GM12878 (cell line): ENCODE results near the gene PRSS57. TPM values are rescaled to one million over a fixed set of nuclear protein-coding genes. Genes with fewer than 3 reads are reported as not detected.
A peak's percentile ranks its signal among the peaks of the same experiment; 100 is the strongest.

ENCODE experiments used
- ATAC-seq: fragments of 200-7000 bp; cut with Tn5 transposase; 3 replicates; pipeline ENCODE4 v1.9.1; 2020; ENCODE audit warnings: mild to moderate bottlenecking, moderate library complexity
- BruUV-seq: library from RNA; stranded (reverse); fragments of 400-500 nt; replicated peaks from 2 replicates; lab custom pipeline; 2021; lab: Mats Ljungman, UMichigan
- CTCF ChIA-PET: fragments of 300-600 bp; sonication (Branson Sonifier 250); formaldehyde crosslinking; extraction: SDS; loops from one replicate; lab custom pipeline; 2021; ENCODE audit warnings: inconsistent platforms; lab: Yijun Ruan, JAX
- POLR2A ChIA-PET: fragments of 350-600 bp; formaldehyde crosslinking; extraction: SDS; loops from one replicate; lab custom pipeline; 2021; ENCODE audit warnings: inconsistent platforms; lab: Charles Lee
- RAD21 ChIA-PET: fragments of 300-600 bp; sonication (Branson Sonifier 250); formaldehyde crosslinking; loops from one replicate; lab custom pipeline; 2023; ENCODE audit warnings: antibody characterized with exemption; ENCODE audit not compliant: unreplicated experiment; lab: Charles Lee
- SMC1A ChIA-PET: fragments of 300-600 bp; sonication (Branson Sonifier 250); formaldehyde crosslinking; loops from one replicate; lab custom pipeline; 2023; ENCODE audit not compliant: unreplicated experiment, uncharacterized antibody; lab: Charles Lee
- DNase-seq: peaks from one replicate; pipeline ENCODE4 v3.0.0-alpha.2; 2011; ENCODE audit warnings: low read depth, low spot score
- FAIRE-seq: peaks from 3 replicates; lab custom pipeline; 2011; peaks lifted over from hg19 to GRCh38; lab: Jason Lieb, UNC
- H2AFZ ChIP-seq: 2 replicates; pipeline ENCODE4 v1.6.0; 2011; ENCODE audit warnings: low read depth, low read length, control low read depth; ENCODE audit not compliant: control insufficient read depth
- H3K27ac ChIP-seq: 2 replicates; pipeline ENCODE4 v1.5.1; 2011; ENCODE audit warnings: control low read depth; ENCODE audit not compliant: control insufficient read depth, insufficient read depth
- H3K27me3 ChIP-seq, 2 experiments: replicated peaks in 1 of 2; 2 replicates each; pipeline versions ENCODE4 v1.6.0 to v1.6.1; 2011; ENCODE audit warnings: low read length in 1 of 2; ENCODE audit not compliant: control insufficient read depth in 2 of 2, insufficient read depth in 2 of 2
- H3K36me3 ChIP-seq, 2 experiments: 2 replicates each; pipeline ENCODE4 v1.5.1; 2011; ENCODE audit warnings: low read length in 1 of 2; ENCODE audit not compliant: control insufficient read depth in 2 of 2, insufficient read depth in 2 of 2
- H3K4me1 ChIP-seq: 2 replicates; pipeline ENCODE4 v1.6.1; 2011; ENCODE audit warnings: mild to moderate bottlenecking, low read length, moderate library complexity, mixed read lengths; ENCODE audit not compliant: control insufficient read depth, insufficient read depth
- H3K4me2 ChIP-seq: 2 replicates; pipeline ENCODE4 v1.6.0; 2011; ENCODE audit warnings: control low read depth; ENCODE audit not compliant: control insufficient read depth, insufficient read depth
- H3K4me3 ChIP-seq: fragments of 200-600 bp; sonication (generic); 2 replicates; pipeline ENCODE4 v1.5.1; 2016
- H3K79me2 ChIP-seq: 2 replicates; pipeline ENCODE4 v1.6.0; 2011; ENCODE audit warnings: low read length; ENCODE audit not compliant: control insufficient read depth, insufficient read depth
- H3K9ac ChIP-seq: 2 replicates; pipeline ENCODE4 v1.8.0; 2011; ENCODE audit warnings: low read length, control low read depth, mixed read lengths; ENCODE audit not compliant: control insufficient read depth, insufficient read depth
- H3K9me3 ChIP-seq: replicated peaks from 3 replicates; pipeline ENCODE4 v1.5.1; 2011; ENCODE audit warnings: mild to moderate bottlenecking, low read length; ENCODE audit not compliant: control insufficient read depth, insufficient read depth
- H4K20me1 ChIP-seq: 2 replicates; pipeline ENCODE4 v1.6.0; 2011; ENCODE audit not compliant: control insufficient read depth, insufficient read depth
- EP300 ChIP-seq, 2 experiments: fragments of 150-350 bp in 1 of 2; IDR thresholded peaks; 2 replicates each; pipeline ENCODE4 v1.6.1; 2011 to 2012; ENCODE audit warnings: low read depth in 2 of 2, low read length in 2 of 2, borderline replicate concordance in 1 of 2, improper control_type of control experiment in 1 of 2, inconsistent platforms in 1 of 2; ENCODE audit not compliant: control insufficient read depth in 1 of 2
- NRF1 ChIP-seq: conservative IDR thresholded peaks from 2 replicates; pipeline ENCODE4 v1.6.1; 2011; ENCODE audit warnings: mild to moderate bottlenecking, low read depth, low read length, improper control_type of control experiment
- POLR2A ChIP-seq: IDR thresholded peaks from 2 replicates; pipeline ENCODE4 v1.6.1; 2011; ENCODE audit warnings: low read depth, mild to moderate bottlenecking, low read length
- WGBS: methylation state at CpG from one replicate; pipeline ENCODE4 v1.1.6; 2016; ENCODE audit warnings: low lambda C conversion rate; ENCODE audit not compliant: insufficient replicate concordance, insufficient coverage; ENCODE audit errors: missing lambda C conversion rate; 5-methylcytosine and 5-hydroxymethylcytosine counted together
- in situ Hi-C: fragments of 300-500 bp; cut with MboI; formaldehyde crosslinking; loops from 9 replicates; pipeline ENCODE4 v1.14.3; 2018; ENCODE audit warnings: mixed read lengths
- intact Hi-C: fragments of 100-400 bp; cut with micrococcal nuclease; formaldehyde crosslinking; loops from one replicate; pipeline ENCODE4 v1.14.2; 2022; ENCODE audit not compliant: unreplicated experiment
- polyA plus RNA-seq, 11 experiments: library from polyadenylated mRNA; depleted of rRNA in 4 of 11; unstranded in 6 of 11; stranded (reverse) in 5 of 11; fragments of >200 nt; fragmentation: Nextera tagmentation in 4 of 11; fragmentation: Illumina TruSeq in 1 of 11; extraction: Ambion mirVana in 4 of 11; extraction: Trizol in 1 of 11; gene quantifications; 1 replicate in 1 of 11; 2 replicates in 10 of 11; pipeline versions ENCODE4 v1.2.1 to v1.2.3, GENCODE V29; 2011 to 2016; ENCODE audit warnings: inconsistent platforms in 2 of 11, missing spikeins in 2 of 11, low read depth in 1 of 11
- total RNA-seq, 4 experiments: library from RNA; depleted of rRNA in 3 of 4; stranded (reverse); fragments of >200 nt in 3 of 4; fragmentation: Illumina TruSeq in 1 of 4; extraction: Trizol in 1 of 4; gene quantifications; 2 replicates each; pipeline versions ENCODE4 v1.2.1 to v1.2.3, GENCODE V29; 2013 to 2021
- TF ChIP-seq, protein P1 (sequence below): IDR thresholded peaks from 2 replicates; pipeline ENCODE4 v1.6.1; 2012; ENCODE audit warnings: mild to moderate bottlenecking, low read depth, low read length

The PRSS57 gene
- total and polyA plus RNA-seq, 10 of the 15 experiments (the other 5 are each of a cell fraction or from before 2014, with no cell fraction given) = not detected

DNA sequence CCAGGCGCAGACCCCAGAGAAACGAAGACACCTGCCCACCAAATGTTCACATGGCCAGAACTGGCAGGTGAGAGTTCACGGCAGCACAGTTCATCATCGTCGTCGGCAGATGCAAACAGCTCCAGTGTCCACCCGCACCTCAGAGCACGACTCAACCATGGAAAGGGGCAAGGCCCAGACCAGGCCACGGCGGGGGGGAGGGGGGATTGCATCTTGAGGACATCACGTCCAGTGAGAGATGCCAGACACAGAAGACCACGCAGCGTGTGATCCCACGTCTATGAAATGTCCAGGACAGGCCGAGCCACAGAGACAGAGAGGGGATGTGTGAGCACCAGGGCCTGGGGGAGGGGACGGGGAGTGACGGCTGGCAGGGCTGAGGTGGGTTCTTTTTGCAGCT lies 39.6 kb downstream of the PRSS57 start:
- Histone ChIP-seq H3K9ac (no peak overlapping the region), H3K4me3 (no peak overlapping the region), H3K27ac (no peak overlapping the region), H3K79me2 (peaks cover 77% of the 10 kb centered on the region), H3K27me3 (no peaks in the 10 kb centered on the region), H2AFZ (no peak overlapping the region), H4K20me1 (peaks cover 18% of the 10 kb centered on the region), H3K36me3 (peaks cover 13 to 52% of the 10 kb centered on the region in 2 experiments), H3K4me2 (no peak overlapping the region), H3K4me1 (peaks cover 10% of the 10 kb centered on the region; the same call in 1 of the 2 replicates)
- intact Hi-C loops (no loop called here), in situ Hi-C loops (no loop called here)
- ChIA-PET CTCF (interaction anchor here (0.6 to 0.7 kb wide), 2 partner anchors 50 to 72 kb away, joined by 3 read pairs; no protein-coding TSS in a partner anchor), POLR2A (interaction anchor here (0.6 kb wide), 2 partner anchors 22 to 373 kb away, joined by 3 to 4 read pairs; no protein-coding TSS in a partner anchor), SMC1A (no interaction called here), RAD21 (no interaction called here)
- ATAC-seq (no peak), FAIRE-seq (no peak), DNase-seq (no peak)
- TF ChIP-seq POLR2A (peak; percentile 43; the same call in 1 of the 2 replicates), EP300 (IDR thresholded peaks at IDR 0.05; ENCODE audit: borderline replicate concordance in 1 of 2, control insufficient read depth in 1 of 2, low read depth in 2 of 2, low read length in 2 of 2) (no peak), NRF1 (no peak)
- TF ChIP-seq, protein P1, sequence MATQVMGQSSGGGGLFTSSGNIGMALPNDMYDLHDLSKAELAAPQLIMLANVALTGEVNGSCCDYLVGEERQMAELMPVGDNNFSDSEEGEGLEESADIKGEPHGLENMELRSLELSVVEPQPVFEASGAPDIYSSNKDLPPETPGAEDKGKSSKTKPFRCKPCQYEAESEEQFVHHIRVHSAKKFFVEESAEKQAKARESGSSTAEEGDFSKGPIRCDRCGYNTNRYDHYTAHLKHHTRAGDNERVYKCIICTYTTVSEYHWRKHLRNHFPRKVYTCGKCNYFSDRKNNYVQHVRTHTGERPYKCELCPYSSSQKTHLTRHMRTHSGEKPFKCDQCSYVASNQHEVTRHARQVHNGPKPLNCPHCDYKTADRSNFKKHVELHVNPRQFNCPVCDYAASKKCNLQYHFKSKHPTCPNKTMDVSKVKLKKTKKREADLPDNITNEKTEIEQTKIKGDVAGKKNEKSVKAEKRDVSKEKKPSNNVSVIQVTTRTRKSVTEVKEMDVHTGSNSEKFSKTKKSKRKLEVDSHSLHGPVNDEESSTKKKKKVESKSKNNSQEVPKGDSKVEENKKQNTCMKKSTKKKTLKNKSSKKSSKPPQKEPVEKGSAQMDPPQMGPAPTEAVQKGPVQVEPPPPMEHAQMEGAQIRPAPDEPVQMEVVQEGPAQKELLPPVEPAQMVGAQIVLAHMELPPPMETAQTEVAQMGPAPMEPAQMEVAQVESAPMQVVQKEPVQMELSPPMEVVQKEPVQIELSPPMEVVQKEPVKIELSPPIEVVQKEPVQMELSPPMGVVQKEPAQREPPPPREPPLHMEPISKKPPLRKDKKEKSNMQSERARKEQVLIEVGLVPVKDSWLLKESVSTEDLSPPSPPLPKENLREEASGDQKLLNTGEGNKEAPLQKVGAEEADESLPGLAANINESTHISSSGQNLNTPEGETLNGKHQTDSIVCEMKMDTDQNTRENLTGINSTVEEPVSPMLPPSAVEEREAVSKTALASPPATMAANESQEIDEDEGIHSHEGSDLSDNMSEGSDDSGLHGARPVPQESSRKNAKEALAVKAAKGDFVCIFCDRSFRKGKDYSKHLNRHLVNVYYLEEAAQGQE = no peak
- TF ChIP-seq, all 136 proteins: peak for 1
- 87% methylated on average over 17 of the region's 17 CpGs for WGBS
- BruUV-seq = no TSS peak
- H3K9me3 ChIP-seq = no peaks in the 10 kb centered on the region
